ENCODE results near the gene FBXL13.
"Not testable (repeated sequence)": the region's sequence is repeated elsewhere in the genome, so short reads cannot be mapped to it uniquely, and the experiment has no call there.

The FBXL13 gene

GRCh38 chr7:102842284-102842683 is 232.3 kb downstream of the FBXL13 start:
- no peaks in the 10 kb centered on the region for H3K9me3 ChIP-seq (ENCODE audit: severe bottlenecking)
- H3K4me3 ChIP-seq (ENCODE audit: low read depth, low read length): no peak overlapping the region
- DNase-seq: no peak
- no peaks in the 10 kb centered on the region for H3K27me3 ChIP-seq (ENCODE audit: insufficient read depth, low read depth, severe bottlenecking)
- H3K36me3 ChIP-seq: no peaks in the 10 kb centered on the region
- no peak overlapping the region for H3K27ac ChIP-seq
- no peak for TF ChIP-seq CTCF (IDR thresholded peaks at IDR 0.05; ENCODE audit: low read depth, low read length)

GRCh38 chr7:102841290-102841689 is 233.3 kb downstream of the FBXL13 start:
- DNase-seq: no peak
- H3K36me3 ChIP-seq: no peaks in the 10 kb centered on the region
- no peak for TF ChIP-seq CTCF (IDR thresholded peaks at IDR 0.05; ENCODE audit: low read depth, low read length)
- no peak overlapping the region for H3K4me3 ChIP-seq (ENCODE audit: low read depth, low read length)
- H3K9me3 ChIP-seq (ENCODE audit: severe bottlenecking): no peaks in the 10 kb centered on the region
- no peak overlapping the region for H3K27ac ChIP-seq
- no peaks in the 10 kb centered on the region for H3K27me3 ChIP-seq (ENCODE audit: insufficient read depth, low read depth, severe bottlenecking)

- no peak overlapping the region for H3K27ac ChIP-seq
- H3K9me3 ChIP-seq (ENCODE audit: severe bottlenecking): no peaks in the 10 kb centered on the region
- H3K4me3 ChIP-seq (ENCODE audit: low read depth, low read length): no peak overlapping the region
- H3K27me3 ChIP-seq (ENCODE audit: insufficient read depth, low read depth, severe bottlenecking): no peaks in the 10 kb centered on the region
- no peaks in the 10 kb centered on the region for H3K36me3 ChIP-seq
- no peak for TF ChIP-seq CTCF (IDR thresholded peaks at IDR 0.05; ENCODE audit: low read depth, low read length)
- DNase-seq: no peak
Measured at GRCh38 chr7:102840404-102840803, 234.2 kb downstream of the FBXL13 start.

GRCh38 chr7:102838572-102839101 is 236.0 kb downstream of the FBXL13 start:
- not testable (repeated sequence) for H3K36me3 ChIP-seq; H3K27ac ChIP-seq; DNase-seq; H3K4me3 ChIP-seq (ENCODE audit: low read depth, low read length); H3K27me3 ChIP-seq (ENCODE audit: insufficient read depth, low read depth, severe bottlenecking); H3K9me3 ChIP-seq (ENCODE audit: severe bottlenecking)

GRCh38 chr7:102837802-102838201 is 236.8 kb downstream of the FBXL13 start:
- H3K36me3 ChIP-seq: no peaks in the 10 kb centered on the region
- no peak for TF ChIP-seq CTCF (IDR thresholded peaks at IDR 0.05; ENCODE audit: low read depth, low read length)
- no peak overlapping the region for H3K27ac ChIP-seq
- H3K27me3 ChIP-seq (ENCODE audit: insufficient read depth, low read depth, severe bottlenecking): no peaks in the 10 kb centered on the region
- no peak overlapping the region for H3K4me3 ChIP-seq (ENCODE audit: low read depth, low read length)
- H3K9me3 ChIP-seq (ENCODE audit: severe bottlenecking): no peaks in the 10 kb centered on the region
- no peak for DNase-seq

GRCh38 chr7:102836977-102837376 is 237.6 kb downstream of the FBXL13 start:
- no peak for DNase-seq
- TF ChIP-seq CTCF (IDR thresholded peaks at IDR 0.05; ENCODE audit: low read depth, low read length): no peak
- H3K27me3 ChIP-seq (ENCODE audit: insufficient read depth, low read depth, severe bottlenecking): no peaks in the 10 kb centered on the region
- no peaks in the 10 kb centered on the region for H3K9me3 ChIP-seq (ENCODE audit: severe bottlenecking)
- H3K36me3 ChIP-seq: no peaks in the 10 kb centered on the region
- no peak overlapping the region for H3K4me3 ChIP-seq (ENCODE audit: low read depth, low read length)
- H3K27ac ChIP-seq: no peak overlapping the region
